Activated T-cell treated with anti-CD3 and anti-CD28 coated beads for 4 hours (primary cell): ENCODE results near the gene C8B.

Source experiments
- DNase-seq: peaks from one replicate; pipeline ENCODE4 v3.0.0-alpha.2; 2020

The C8B gene

GRCh38 chr1:56965916-56966697, at the start of gene C8B:
Gene C8B, minus strand, starts transcription at chr1:56966015. Its CDS starts 67 bp downstream, at chr1:56965948.
- no peak for DNase-seq

- no peak for DNase-seq
Measured at GRCh38 chr1:57015071-57015470, 49.3 kb upstream of the C8B start.

- no peak for DNase-seq
Measured at GRCh38 chr1:57013522-57013921, 47.7 kb upstream of the C8B start.

GRCh38 chr1:57012315-57012714, 46.5 kb upstream of the C8B start:
- no peak for DNase-seq

- DNase-seq = no peak
Measured at GRCh38 chr1:57010511-57010910, 44.7 kb upstream of the C8B start.

- no peak for DNase-seq
Measured at GRCh38 chr1:57007948-57008347, 42.1 kb upstream of the C8B start.

- no peak for DNase-seq
Measured at GRCh38 chr1:57007472-57007871, 41.7 kb upstream of the C8B start.

- DNase-seq = no peak
Measured at GRCh38 chr1:57003398-57004139, 37.8 kb upstream of the C8B start.

- no peak for DNase-seq
Measured at GRCh38 chr1:56995414-56996100, 29.7 kb upstream of the C8B start.

- DNase-seq = no peak
Measured at GRCh38 chr1:56993475-56993874, 27.7 kb upstream of the C8B start.

GRCh38 chr1:56992318-56993125, 26.7 kb upstream of the C8B start:
- DNase-seq = no peak

- DNase-seq = no peak
Measured at GRCh38 chr1:56991576-56991975, 25.8 kb upstream of the C8B start.

- DNase-seq = no peak
Measured at GRCh38 chr1:56986397-56986796, 20.6 kb upstream of the C8B start.

- no peak for DNase-seq
Measured at GRCh38 chr1:56985857-56986256, 20.0 kb upstream of the C8B start.

GRCh38 chr1:56983484-56983883, 17.7 kb upstream of the C8B start:
- DNase-seq = no peak

- DNase-seq = no peak
Measured at GRCh38 chr1:56979986-56980755, 14.4 kb upstream of the C8B start.

- no peak for DNase-seq
Measured at GRCh38 chr1:56978819-56979218, 13.0 kb upstream of the C8B start.

- no peak for DNase-seq
Measured at GRCh38 chr1:56977910-56978309, 12.1 kb upstream of the C8B start.

GRCh38 chr1:56975446-56975845, 9.6 kb upstream of the C8B start:
- DNase-seq = no peak

GRCh38 chr1:56973923-56974742, 8.3 kb upstream of the C8B start:
- DNase-seq = no peak

GRCh38 chr1:56972976-56973375, 7.2 kb upstream of the C8B start:
- no peak for DNase-seq
